Hepatocyte (in vitro differentiated cells): ENCODE results near the gene MAGI2.

Source experiments
- EZH2phosphoT487 ChIP-seq: fragments of 200-600 bp; sonication (generic); IDR thresholded peaks from one replicate; pipeline ENCODE4 v1.6.1; 2018; ENCODE audit warnings: antibody characterized with exemption, mild to moderate bottlenecking, low read depth, moderate library complexity; ENCODE audit not compliant: unreplicated experiment, severe bottlenecking
- TF ChIP-seq, protein P1 (sequence below): fragments of 200-600 bp; sonication (generic); IDR thresholded peaks from 2 replicates; pipeline ENCODE4 v1.5.1; 2016; ENCODE audit warnings: antibody characterized with exemption, mild to moderate bottlenecking; ENCODE audit not compliant: poor library complexity

DNA sequence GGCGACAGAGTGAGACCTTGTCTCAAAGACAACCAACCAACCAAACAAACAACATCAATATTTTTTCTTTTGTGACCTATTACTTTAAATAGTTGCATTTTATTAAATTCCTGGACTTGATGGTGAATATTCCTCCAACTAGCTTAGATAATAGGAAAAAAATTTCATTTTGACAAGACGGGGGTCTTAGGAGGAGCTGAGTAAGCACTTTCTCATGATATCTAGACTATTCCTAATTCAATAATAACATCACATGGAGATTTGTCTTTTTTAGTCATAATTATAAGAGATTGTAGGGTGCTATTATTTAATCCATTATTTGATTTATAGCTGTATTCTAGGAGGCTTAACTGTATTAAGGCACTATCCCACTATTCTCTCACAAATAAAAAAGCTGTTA is 952.4 kb downstream of the MAGI2 start:
- TF ChIP-seq, protein P1, sequence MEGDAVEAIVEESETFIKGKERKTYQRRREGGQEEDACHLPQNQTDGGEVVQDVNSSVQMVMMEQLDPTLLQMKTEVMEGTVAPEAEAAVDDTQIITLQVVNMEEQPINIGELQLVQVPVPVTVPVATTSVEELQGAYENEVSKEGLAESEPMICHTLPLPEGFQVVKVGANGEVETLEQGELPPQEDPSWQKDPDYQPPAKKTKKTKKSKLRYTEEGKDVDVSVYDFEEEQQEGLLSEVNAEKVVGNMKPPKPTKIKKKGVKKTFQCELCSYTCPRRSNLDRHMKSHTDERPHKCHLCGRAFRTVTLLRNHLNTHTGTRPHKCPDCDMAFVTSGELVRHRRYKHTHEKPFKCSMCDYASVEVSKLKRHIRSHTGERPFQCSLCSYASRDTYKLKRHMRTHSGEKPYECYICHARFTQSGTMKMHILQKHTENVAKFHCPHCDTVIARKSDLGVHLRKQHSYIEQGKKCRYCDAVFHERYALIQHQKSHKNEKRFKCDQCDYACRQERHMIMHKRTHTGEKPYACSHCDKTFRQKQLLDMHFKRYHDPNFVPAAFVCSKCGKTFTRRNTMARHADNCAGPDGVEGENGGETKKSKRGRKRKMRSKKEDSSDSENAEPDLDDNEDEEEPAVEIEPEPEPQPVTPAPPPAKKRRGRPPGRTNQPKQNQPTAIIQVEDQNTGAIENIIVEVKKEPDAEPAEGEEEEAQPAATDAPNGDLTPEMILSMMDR: no peak
- TF ChIP-seq EZH2phosphoT487: no peak
